Measurements from ENCODE around the gene PRICKLE4. TPM values are rescaled to one million over a fixed set of nuclear protein-coding genes. Genes with fewer than 3 reads are reported as not detected.

Gene PRICKLE4
- total and polyA plus RNA-seq, 2 of the 8 experiments (the other 6 are each of a cell fraction or from before 2014, with no cell fraction given): 0.32 to 1.4 TPM

- DNase-seq (ENCODE audit: low read depth in 1 of 2, low spot score in 2 of 2) (no peak), FAIRE-seq (no peak)
- Histone ChIP-seq H3K56ac (replicated peaks; ENCODE audit: insufficient read length, low read depth, low read length) (no peak overlapping the region), H2BK120ac (replicated peaks; ENCODE audit: low read depth, low read length) (no peak overlapping the region), H4K91ac (replicated peaks; ENCODE audit: insufficient read length, low read length) (no peak overlapping the region), H3K18ac (ENCODE audit: extremely low read depth, low read length) (no peak overlapping the region), H3K9ac (replicated peaks in 1 of 4; ENCODE audit: extremely low read depth in 1 of 4, low read depth in 3 of 4, low read length in 3 of 4) (no peak overlapping the region), H3K14ac (ENCODE audit: insufficient read length) (no peak overlapping the region), H3K9me3 (ENCODE audit: insufficient read depth in 2 of 2, low read depth in 1 of 2, low read length in 1 of 2) (no peaks in the 10 kb centered on the region), H3K4ac (replicated peaks; ENCODE audit: insufficient read length, low read depth, low read length) (no peak overlapping the region), H2BK5ac (ENCODE audit: low read depth, low read length) (no peak overlapping the region), H2BK12ac (ENCODE audit: low read depth, low read length) (no peak overlapping the region), H2BK20ac (ENCODE audit: low read length) (no peak overlapping the region), H2AK5ac (ENCODE audit: low read depth, low read length) (no peak overlapping the region), H2AFZ (ENCODE audit: low read length) (no peak overlapping the region), H3K27me3 (replicated peaks in 1 of 4; ENCODE audit: control insufficient read depth in 3 of 4, extremely low read depth in 1 of 4, insufficient read depth in 3 of 4, low read length in 3 of 4) (no peaks in the 10 kb centered on the region; a peak in 1 of 7 replicates), H3K4me2 (ENCODE audit: insufficient read depth in 1 of 2, low read depth in 2 of 2, low read length in 2 of 2) (no peak overlapping the region), H3K23me2 (ENCODE audit: low read depth, low read length) (peaks cover 4% of the 10 kb centered on the region; the same call in 1 of the 2 replicates), H4K20me1 (replicated peaks in 1 of 2; ENCODE audit: control insufficient read depth in 1 of 2, insufficient read depth in 2 of 2, low read length in 2 of 2) (peaks cover 0 to 3% of the 10 kb centered on the region in 2 experiments), H3K27ac (ENCODE audit: low read depth, low read length) (no peak overlapping the region), H3K4me3 (ENCODE audit: extremely low read depth in 1 of 4, insufficient read depth in 2 of 4, low read depth in 3 of 4, low read length in 4 of 4) (no peak overlapping the region), H3K36me3 (ENCODE audit: control insufficient read depth in 2 of 4, insufficient read depth in 4 of 4, low read length in 3 of 4) (peaks cover 0 to 7% (median 4%) of the 10 kb centered on the region in 4 experiments; a peak in 5 of 8 replicates), H3K4me1 (replicated peaks in 1 of 4; ENCODE audit: control insufficient read depth in 3 of 4, insufficient read depth in 4 of 4, low read length in 3 of 4) (peaks cover 0 to 5% (median 3%) of the 10 kb centered on the region in 4 experiments; a peak in 1 of 7 replicates), H4K5ac (ENCODE audit: insufficient read length, low read depth, low read length) (no peak overlapping the region), H3K79me1 (ENCODE audit: low read depth, low read length) (no peaks in the 10 kb centered on the region), H3K23ac (ENCODE audit: insufficient read length) (no peak overlapping the region), H3K79me2 (ENCODE audit: control insufficient read depth in 1 of 2, insufficient read depth in 2 of 2, low read length in 2 of 2) (no peaks in the 10 kb centered on the region), H2BK15ac (ENCODE audit: low read length) (no peak overlapping the region), H4K8ac (ENCODE audit: extremely low read depth, insufficient read depth, low read length) (no peak overlapping the region)
- WGBS, 2 experiments (ENCODE audit: extremely low coverage in 1 of 2, insufficient coverage in 1 of 2, insufficient read length in 1 of 2, insufficient replicate concordance in 2 of 2, low coverage in 1 of 2, low lambda C conversion rate in 2 of 2, missing lambda C conversion rate in 1 of 2): 98% methylated on average over 3 of the region's 3 CpGs; no CpG with 5 or more reads in 1 of the 2 experiments
- TF ChIP-seq SRF (IDR thresholded peaks at IDR 0.05; ENCODE audit: low read depth, low read length): no peak
- no peak for TF ChIP-seq SIX5 (IDR thresholded peaks at IDR 0.05; ENCODE audit: low read depth, low read length)
- no peak for TF ChIP-seq SUZ12 (IDR thresholded peaks at IDR 0.05; ENCODE audit: low read length)
- no peak for TF ChIP-seq TEAD4 (IDR thresholded peaks at IDR 0.05; ENCODE audit: low read depth, low read length)
- TF ChIP-seq TCF12 (IDR thresholded peaks at IDR 0.05; ENCODE audit: low read depth, low read length): no peak
- no peak for TF ChIP-seq JUND (IDR thresholded peaks at IDR 0.05; ENCODE audit: low read length)
- no peak for TF ChIP-seq MAFK (IDR thresholded peaks at IDR 0.05; ENCODE audit: low read depth, low read length)
- TF ChIP-seq BRCA1 (IDR thresholded peaks at IDR 0.05; ENCODE audit: low read depth, low read length): no peak
- ChIA-PET CTCF (ENCODE audit: partially characterized antibody) (interaction anchor here (0.6 to 5.2 kb wide), 27 partner anchors 10 to 441 kb away, joined by 3 to 58 read pairs (median 7); partner anchors contain the start of genes TFEB and TOMM6), POLR2A (ENCODE audit: partially characterized antibody) (no interaction called here)
Observed at GRCh38 chr6:41774841-41775240, 5.7 kb upstream of the PRICKLE4 start.
